ENCODE results near the gene ARGLU1. TPM values are rescaled to one million over a fixed set of nuclear protein-coding genes. Genes with fewer than 3 reads are reported as not detected.

ARGLU1 gene
- total RNA-seq, 1 donor from 2014 or later = 22.6 TPM

GRCh38 chr13:106550570-106551135 lies 17.3 kb downstream of the ARGLU1 start:
- no peak for ATAC-seq
- DNase-seq (ENCODE audit: low spot score) = no peak

- DNase-seq (ENCODE audit: low spot score) = no peak
- no peak for ATAC-seq
Observed at GRCh38 chr13:106548064-106548696, 19.8 kb downstream of the ARGLU1 start.

GRCh38 chr13:106541826-106542225 lies 26.1 kb downstream of the ARGLU1 start:
- ATAC-seq (no peak), DNase-seq (ENCODE audit: low spot score) (no peak)

- no peak for ATAC-seq
- no peak for DNase-seq (ENCODE audit: low spot score)
Observed at GRCh38 chr13:106540613-106541012, 27.3 kb downstream of the ARGLU1 start.

GRCh38 chr13:106537521-106537920 lies 30.4 kb downstream of the ARGLU1 start:
- no peak for ATAC-seq
- no peak for DNase-seq (ENCODE audit: low spot score)

- ATAC-seq (peak; percentile 77), DNase-seq (ENCODE audit: low spot score) (peak; percentile 87)
Observed at GRCh38 chr13:106536244-106537034, 31.5 kb downstream of the ARGLU1 start.

- DNase-seq (ENCODE audit: low spot score) (peak; percentile 94), ATAC-seq (peak; percentile 91)
Observed at GRCh38 chr13:106535552-106536243, 32.2 kb downstream of the ARGLU1 start, which contains the start of gene EFNB2. Gene EFNB2, minus strand, starts transcription at chr13:106535662. Its CDS starts 698 bp downstream, at chr13:106534964.

GRCh38 chr13:106534639-106535551 lies 33.0 kb downstream of the ARGLU1 start:
- DNase-seq (ENCODE audit: low spot score) = no peak

GRCh38 chr13:106533943-106534638 lies 33.8 kb downstream of the ARGLU1 start:
- DNase-seq (ENCODE audit: low spot score) = peak; percentile 52

More at GRCh38 chr13:106534639-106535551, 33.0 kb downstream of the ARGLU1 start:
- peak; percentile 12 for ATAC-seq

GRCh38 chr13:106533101-106533942 lies 34.6 kb downstream of the ARGLU1 start:
- peak; percentile 66 for ATAC-seq
- DNase-seq (ENCODE audit: low spot score) = peak; percentile 79

More at GRCh38 chr13:106533943-106534638, 33.8 kb downstream of the ARGLU1 start:
- ATAC-seq = no peak

GRCh38 chr13:106532111-106532929 lies 35.6 kb downstream of the ARGLU1 start:
- ATAC-seq = no peak

GRCh38 chr13:106530980-106531481 lies 36.9 kb downstream of the ARGLU1 start:
- ATAC-seq (no peak), DNase-seq (ENCODE audit: low spot score) (no peak)

More at GRCh38 chr13:106532111-106532929, 35.6 kb downstream of the ARGLU1 start:
- DNase-seq (ENCODE audit: low spot score) = no peak

- DNase-seq (ENCODE audit: low spot score) (no peak), ATAC-seq (no peak)
Observed at GRCh38 chr13:106530171-106530851, 37.6 kb downstream of the ARGLU1 start.

- DNase-seq (ENCODE audit: low spot score) (no peak), ATAC-seq (no peak)
Observed at GRCh38 chr13:106529415-106530170, 38.3 kb downstream of the ARGLU1 start.

GRCh38 chr13:106528718-106529414 lies 39.1 kb downstream of the ARGLU1 start:
- no peak for DNase-seq (ENCODE audit: low spot score)
- ATAC-seq = no peak

All from left lobe of liver (tissue), 2 donors.